SK-N-MC (cell line): ENCODE data around the gene KLK13.

Experiments used
- DNase-seq: peaks from one replicate; pipeline ENCODE4 v3.0.0-alpha.2; 2011; ENCODE audit warnings: low read depth, low spot score
- H3K27ac ChIP-seq: fragments of 200-600 bp; sonication (generic); 2 replicates; pipeline ENCODE4 v1.5.1; 2016; ENCODE audit warnings: mixed run types
- H3K36me3 ChIP-seq: fragments of 200-600 bp; sonication (generic); 2 replicates; pipeline ENCODE4 v1.6.1; 2017; ENCODE audit warnings: antibody characterized with exemption, low read length, mixed read lengths; ENCODE audit not compliant: insufficient read depth
- H3K4me3 ChIP-seq: fragments of 200-600 bp; sonication (generic); 2 replicates; pipeline ENCODE4 v1.5.1; 2016
- H3K9ac ChIP-seq: fragments of 200-600 bp; sonication (generic); 2 replicates; pipeline ENCODE4 v1.8.0; 2017; ENCODE audit warnings: mixed run types, mixed read lengths; ENCODE audit not compliant: insufficient read length
- H3K9me3 ChIP-seq: fragments of 200-600 bp; sonication (generic); 2 replicates; pipeline ENCODE4 v1.6.1; 2017; ENCODE audit warnings: low read depth, mild to moderate bottlenecking, antibody characterized with exemption, low read length, moderate library complexity, mixed read lengths
- EZH2 ChIP-seq: fragments of 200-600 bp; sonication (generic); IDR thresholded peaks from one replicate; pipeline ENCODE4 v1.6.1; 2017; ENCODE audit warnings: antibody characterized with exemption
- FOXP2 ChIP-seq: optimal IDR thresholded peaks from 2 replicates; pipeline ENCODE3; 2011; ENCODE audit warnings: mild to moderate bottlenecking, moderate library complexity; ENCODE audit not compliant: insufficient read depth; ENCODE audit errors: extremely low read length, control extremely low read depth
- POLR2AphosphoS5 ChIP-seq: IDR thresholded peaks from 2 replicates; pipeline ENCODE4 v1.6.1; 2012; ENCODE audit warnings: mild to moderate bottlenecking, low read depth, low read length, borderline replicate concordance

The KLK13 gene

GRCh38 chr19:51071095-51071405 is 6.2 kb upstream of the KLK13 start:
- DNase-seq = no peak
- H3K4me3 ChIP-seq = no peak overlapping the region
- no peaks in the 10 kb centered on the region for H3K36me3 ChIP-seq
- H3K9ac ChIP-seq = no peak overlapping the region
- TF ChIP-seq EZH2 = no peak
- no peak for TF ChIP-seq POLR2AphosphoS5
- no peak for TF ChIP-seq FOXP2
- no peak overlapping the region for H3K27ac ChIP-seq
- H3K9me3 ChIP-seq = peaks cover 4% of the 10 kb centered on the region; the same call in 1 of the 2 replicates

GRCh38 chr19:51070334-51071094 is 5.6 kb upstream of the KLK13 start:
- TF ChIP-seq FOXP2 (no peak), POLR2AphosphoS5 (no peak), EZH2 (no peak)
- H3K36me3 ChIP-seq = no peaks in the 10 kb centered on the region
- DNase-seq = no peak
- H3K4me3 ChIP-seq = no peak overlapping the region
- H3K9me3 ChIP-seq = peaks cover 4% of the 10 kb centered on the region; the same call in 1 of the 2 replicates
- no peak overlapping the region for H3K9ac ChIP-seq
- H3K27ac ChIP-seq = no peak overlapping the region

GRCh38 chr19:51066393-51067186 is 1.7 kb upstream of the KLK13 start:
- no peak overlapping the region for H3K9ac ChIP-seq
- H3K36me3 ChIP-seq = no peaks in the 10 kb centered on the region
- no peak for TF ChIP-seq FOXP2
- no peak for TF ChIP-seq EZH2
- no peak overlapping the region for H3K4me3 ChIP-seq
- no peak overlapping the region for H3K27ac ChIP-seq
- DNase-seq = no peak
- H3K9me3 ChIP-seq = no peaks in the 10 kb centered on the region

GRCh38 chr19:51065221-51065960 is 499 bp upstream of the KLK13 start:
- TF ChIP-seq EZH2 (no peak), POLR2AphosphoS5 (no peak), FOXP2 (no peak)
- no peak for DNase-seq
- no peak overlapping the region for H3K9ac ChIP-seq

GRCh38 chr19:51063664-51064063 is 1.2 kb downstream of the KLK13 start:
- DNase-seq = no peak
- Histone ChIP-seq H3K4me3 (no peak overlapping the region), H3K9me3 (no peaks in the 10 kb centered on the region), H3K27ac (no peak overlapping the region), H3K36me3 (no peaks in the 10 kb centered on the region), H3K9ac (no peak overlapping the region)
- no peak for TF ChIP-seq EZH2
- no peak for TF ChIP-seq POLR2AphosphoS5
- TF ChIP-seq FOXP2 = no peak

More at GRCh38 chr19:51065221-51065960, 499 bp upstream of the KLK13 start:
- H3K9me3 ChIP-seq = no peaks in the 10 kb centered on the region
- no peaks in the 10 kb centered on the region for H3K36me3 ChIP-seq
- H3K27ac ChIP-seq = no peak overlapping the region
- H3K4me3 ChIP-seq = no peak overlapping the region

- DNase-seq = no peak
- Histone ChIP-seq H3K4me3 (no peak overlapping the region), H3K9me3 (no peaks in the 10 kb centered on the region), H3K27ac (no peak overlapping the region), H3K36me3 (no peaks in the 10 kb centered on the region), H3K9ac (no peak overlapping the region)
- TF ChIP-seq POLR2AphosphoS5 = no peak
- no peak for TF ChIP-seq FOXP2
- TF ChIP-seq EZH2 = no peak
Observed at GRCh38 chr19:51060973-51061372, 3.9 kb downstream of the KLK13 start.

- Histone ChIP-seq H3K27ac (no peak overlapping the region), H3K4me3 (no peak overlapping the region), H3K9me3 (no peaks in the 10 kb centered on the region), H3K9ac (no peak overlapping the region), H3K36me3 (no peaks in the 10 kb centered on the region)
- TF ChIP-seq POLR2AphosphoS5 = no peak
- no peak for TF ChIP-seq FOXP2
- no peak for TF ChIP-seq EZH2
- no peak for DNase-seq
Observed at GRCh38 chr19:51060336-51060735, 4.6 kb downstream of the KLK13 start.

- Histone ChIP-seq H3K36me3 (no peaks in the 10 kb centered on the region), H3K9me3 (no peaks in the 10 kb centered on the region), H3K9ac (no peak overlapping the region), H3K27ac (no peak overlapping the region), H3K4me3 (no peak overlapping the region)
- DNase-seq = no peak
- TF ChIP-seq POLR2AphosphoS5 = no peak
- no peak for TF ChIP-seq EZH2
- no peak for TF ChIP-seq FOXP2
Observed at GRCh38 chr19:51059715-51060114, 5.2 kb downstream of the KLK13 start.

- TF ChIP-seq FOXP2 (no peak), EZH2 (no peak), POLR2AphosphoS5 (no peak)
- Histone ChIP-seq H3K9ac (no peak overlapping the region), H3K27ac (no peak overlapping the region), H3K4me3 (no peak overlapping the region), H3K9me3 (no peaks in the 10 kb centered on the region), H3K36me3 (no peaks in the 10 kb centered on the region)
- no peak for DNase-seq
Observed at GRCh38 chr19:51055866-51056265, 9.0 kb downstream of the KLK13 start.
